ENCODE measurements around the gene FGF12. TPM values are rescaled to one million over a fixed set of nuclear protein-coding genes. Genes with fewer than 3 reads are reported as not detected.

FGF12 gene
- total and polyA plus RNA-seq, 2 donors (not counting 1 experiment from before 2014, with no cell fraction given), result 0.03 TPM; not detected in 1

DNA sequence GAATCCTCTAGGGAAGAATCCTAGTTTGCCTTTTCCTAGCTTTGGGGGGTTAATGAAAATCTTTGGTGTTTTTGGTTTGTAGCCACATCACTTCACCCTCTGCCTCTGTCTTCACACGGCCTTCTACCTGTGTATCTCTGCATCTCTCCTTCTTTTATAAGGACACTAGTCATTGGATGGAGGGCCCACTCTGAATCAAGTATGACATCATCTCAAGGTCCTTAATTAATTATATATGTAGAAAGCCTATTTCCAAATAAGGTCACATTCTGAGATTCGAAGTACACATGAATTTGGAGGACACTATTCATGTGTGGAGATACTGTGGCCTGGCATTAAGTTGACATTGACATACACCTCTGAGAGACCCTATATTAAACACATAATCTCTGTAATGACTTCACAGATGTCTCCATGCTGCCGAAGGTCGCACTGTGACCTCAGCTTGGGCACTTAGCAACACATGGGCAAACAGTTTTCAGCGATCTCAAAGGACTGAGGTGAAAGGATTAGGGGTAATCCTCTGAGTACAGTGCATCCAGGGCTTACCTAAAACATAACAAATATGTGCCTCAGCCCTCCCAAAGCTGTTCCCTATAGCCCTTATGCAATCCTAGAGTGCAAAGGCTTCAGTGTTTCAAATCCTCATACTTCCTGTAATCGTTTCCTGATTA, 446.0 kb downstream of the FGF12 start:
- TF ChIP-seq, protein P1, sequence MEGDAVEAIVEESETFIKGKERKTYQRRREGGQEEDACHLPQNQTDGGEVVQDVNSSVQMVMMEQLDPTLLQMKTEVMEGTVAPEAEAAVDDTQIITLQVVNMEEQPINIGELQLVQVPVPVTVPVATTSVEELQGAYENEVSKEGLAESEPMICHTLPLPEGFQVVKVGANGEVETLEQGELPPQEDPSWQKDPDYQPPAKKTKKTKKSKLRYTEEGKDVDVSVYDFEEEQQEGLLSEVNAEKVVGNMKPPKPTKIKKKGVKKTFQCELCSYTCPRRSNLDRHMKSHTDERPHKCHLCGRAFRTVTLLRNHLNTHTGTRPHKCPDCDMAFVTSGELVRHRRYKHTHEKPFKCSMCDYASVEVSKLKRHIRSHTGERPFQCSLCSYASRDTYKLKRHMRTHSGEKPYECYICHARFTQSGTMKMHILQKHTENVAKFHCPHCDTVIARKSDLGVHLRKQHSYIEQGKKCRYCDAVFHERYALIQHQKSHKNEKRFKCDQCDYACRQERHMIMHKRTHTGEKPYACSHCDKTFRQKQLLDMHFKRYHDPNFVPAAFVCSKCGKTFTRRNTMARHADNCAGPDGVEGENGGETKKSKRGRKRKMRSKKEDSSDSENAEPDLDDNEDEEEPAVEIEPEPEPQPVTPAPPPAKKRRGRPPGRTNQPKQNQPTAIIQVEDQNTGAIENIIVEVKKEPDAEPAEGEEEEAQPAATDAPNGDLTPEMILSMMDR (IDR thresholded peaks at IDR 0.05), result no peak
- TF ChIP-seq EZH2 (IDR thresholded peaks at IDR 0.05; ENCODE audit: borderline replicate concordance, insufficient read depth, low read depth, low read length, poor library complexity, severe bottlenecking), result no peak
- Mint-ChIP-seq H3K9me3 (ENCODE audit: insufficient read depth) (no peaks in the 10 kb centered on the region), H3K27ac (no peak overlapping the region), H3K4me3 (no peak overlapping the region), H3K27me3 (peaks cover 7% of the 10 kb centered on the region), H3K4me1 (no peaks in the 10 kb centered on the region)
- WGBS (ENCODE audit: insufficient coverage), result 94% methylated on average over 3 of the region's 6 CpGs
- intact Hi-C loops (cut with micrococcal nuclease), result no loop called here
- no peaks in the 10 kb centered on the region for H3K36me3 ChIP-seq (replicated peaks in 1 of 2; ENCODE audit: control extremely low read depth in 1 of 2, control insufficient read depth in 1 of 2, extremely low read depth in 1 of 2, insufficient read depth in 2 of 2, low read length in 1 of 2)
- H3K9ac ChIP-seq (ENCODE audit: low read length), result no peak overlapping the region
- H3K27me3 ChIP-seq (replicated peaks in 1 of 4; ENCODE audit: control extremely low read depth in 1 of 4, control insufficient read depth in 3 of 4, insufficient read depth in 4 of 4, low read length in 3 of 4), result no peaks in the 10 kb centered on the region
- no peak for ATAC-seq (ENCODE audit: low read depth)
- H3K9me3 ChIP-seq (ENCODE audit: control extremely low read depth in 1 of 3, control insufficient read depth in 2 of 3, insufficient read depth in 1 of 3, low read length in 2 of 3), result no peaks in the 10 kb centered on the region
- no peak overlapping the region for H2AFZ ChIP-seq (ENCODE audit: insufficient read depth, low read depth, low read length, poor library complexity, severe bottlenecking)
- no peak for DNase-seq
- H4K20me1 ChIP-seq (ENCODE audit: control insufficient read depth, insufficient read depth, low read length, poor library complexity, severe bottlenecking), result no peaks in the 10 kb centered on the region
- ChIA-PET POLR2A (no interaction called here), CTCF (no interaction called here)
- no peak overlapping the region for H3K27ac ChIP-seq (ENCODE audit: low read length in 2 of 2)
- H3K4me1 ChIP-seq (ENCODE audit: control insufficient read depth in 2 of 2, insufficient read depth in 2 of 2, low read length in 2 of 2), result no peaks in the 10 kb centered on the region
- H3K4me2 ChIP-seq (replicated peaks; ENCODE audit: low read depth, low read length, poor library complexity, severe bottlenecking), result no peak overlapping the region
- no peaks in the 10 kb centered on the region for H3K79me2 ChIP-seq (ENCODE audit: control insufficient read depth, insufficient read depth, low read length)
- no peak overlapping the region for H3K4me3 ChIP-seq (ENCODE audit: control extremely low read depth in 1 of 5, extremely low read depth in 1 of 5, insufficient read depth in 1 of 5, low read depth in 2 of 5, low read length in 4 of 5)

DNA sequence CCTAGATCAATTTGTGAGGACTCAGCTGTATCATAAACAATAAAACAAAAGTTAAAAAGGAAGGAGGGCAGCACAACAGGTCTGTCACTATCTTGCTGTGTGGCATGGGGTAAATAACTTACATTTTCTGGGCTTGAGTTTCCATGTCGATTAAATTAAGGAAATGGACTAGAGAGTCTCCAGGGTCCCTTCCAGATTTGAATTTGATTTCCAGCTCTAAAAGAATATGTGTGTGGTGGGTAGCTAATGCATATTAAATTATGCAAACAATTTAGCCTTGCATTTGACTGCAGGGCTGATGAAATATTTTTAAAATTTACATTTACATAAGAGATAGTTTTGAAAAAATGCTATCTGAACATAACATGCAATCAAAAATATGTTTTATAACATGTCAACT, 447.7 kb downstream of the FGF12 start:
- Histone ChIP-seq H3K79me2 (ENCODE audit: control insufficient read depth, insufficient read depth, low read length) (no peaks in the 10 kb centered on the region), H3K27me3 (replicated peaks in 1 of 4; ENCODE audit: control extremely low read depth in 1 of 4, control insufficient read depth in 3 of 4, insufficient read depth in 4 of 4, low read length in 3 of 4) (no peaks in the 10 kb centered on the region), H3K36me3 (replicated peaks in 1 of 2; ENCODE audit: control extremely low read depth in 1 of 2, control insufficient read depth in 1 of 2, extremely low read depth in 1 of 2, insufficient read depth in 2 of 2, low read length in 1 of 2) (no peaks in the 10 kb centered on the region), H3K9ac (ENCODE audit: low read length) (no peak overlapping the region), H3K4me1 (ENCODE audit: control insufficient read depth in 2 of 2, insufficient read depth in 2 of 2, low read length in 2 of 2) (no peaks in the 10 kb centered on the region), H3K27ac (ENCODE audit: low read length in 2 of 2) (no peak overlapping the region), H3K4me2 (replicated peaks; ENCODE audit: low read depth, low read length, poor library complexity, severe bottlenecking) (no peak overlapping the region), H3K9me3 (ENCODE audit: control extremely low read depth in 1 of 3, control insufficient read depth in 2 of 3, insufficient read depth in 1 of 3, low read length in 2 of 3) (no peaks in the 10 kb centered on the region), H4K20me1 (ENCODE audit: control insufficient read depth, insufficient read depth, low read length, poor library complexity, severe bottlenecking) (no peaks in the 10 kb centered on the region), H3K4me3 (ENCODE audit: control extremely low read depth in 1 of 5, extremely low read depth in 1 of 5, insufficient read depth in 1 of 5, low read depth in 2 of 5, low read length in 4 of 5) (no peak overlapping the region), H2AFZ (ENCODE audit: insufficient read depth, low read depth, low read length, poor library complexity, severe bottlenecking) (no peak overlapping the region)
- no peaks in the 10 kb centered on the region for H3K4me1 Mint-ChIP-seq
- no peak overlapping the region for H3K27ac Mint-ChIP-seq
- TF ChIP-seq, protein P1 (IDR thresholded peaks at IDR 0.05), result no peak
- TF ChIP-seq EZH2 (IDR thresholded peaks at IDR 0.05; ENCODE audit: borderline replicate concordance, insufficient read depth, low read depth, low read length, poor library complexity, severe bottlenecking), result no peak
- no peaks in the 10 kb centered on the region for H3K9me3 Mint-ChIP-seq (ENCODE audit: insufficient read depth)
- CTCF ChIA-PET, result interaction anchor here (0.6 kb wide), 1 partner anchor 52 kb away, joined by 3 read pairs; no protein-coding TSS in a partner anchor
- H3K27me3 Mint-ChIP-seq, result peaks cover 7% of the 10 kb centered on the region
- ATAC-seq (ENCODE audit: low read depth) (no peak), DNase-seq (no peak)
- no peak overlapping the region for H3K4me3 Mint-ChIP-seq
- POLR2A ChIA-PET, result interaction anchor here (0.7 kb wide), 1 partner anchor 164 kb away, joined by 3 read pairs; no protein-coding TSS in a partner anchor
- intact Hi-C loops (cut with micrococcal nuclease), result no loop called here
- no CpG with 5 or more reads among the region's 1 CpG for WGBS (ENCODE audit: insufficient coverage)
